Mesothelial cell of epicardium (in vitro differentiated cells): ENCODE results near the gene NHLRC3. TPM values are rescaled to one million over a fixed set of nuclear protein-coding genes. Genes with fewer than 3 reads are reported as not detected.

Source experiments
- DNase-seq, 2 experiments: peaks; one replicate each; pipeline ENCODE4 v3.0.0; 2021; ENCODE audit warnings: low spot score in 2 of 2; ENCODE audit not compliant: unreplicated experiment in 2 of 2
- H3K27ac Mint-ChIP-seq: 2 replicates; pipeline ENCODE4 v1.8.0; 2021; ENCODE audit warnings: mixed read lengths
- H3K27me3 Mint-ChIP-seq: 2 replicates; pipeline ENCODE4 v1.8.0; 2021; ENCODE audit warnings: low read depth, mixed read lengths
- H3K36me3 Mint-ChIP-seq: 2 replicates; pipeline ENCODE4 v1.8.0; 2021; ENCODE audit warnings: mixed read lengths
- H3K4me1 Mint-ChIP-seq: 2 replicates; pipeline ENCODE4 v1.8.0; 2021; ENCODE audit warnings: mixed read lengths
- H3K4me3 Mint-ChIP-seq: 2 replicates; pipeline ENCODE4 v1.8.0; 2021; ENCODE audit warnings: mild to moderate bottlenecking, moderate library complexity, mixed read lengths
- H3K9me3 Mint-ChIP-seq: 2 replicates; pipeline ENCODE4 v1.8.0; 2021; ENCODE audit warnings: mixed read lengths
- total RNA-seq: library from RNA; stranded (reverse); gene quantifications from 3 replicates; pipeline ENCODE4 v1.2.1, GENCODE V29; 2021
- TF ChIP-seq, protein P1 (sequence below): fragments of 200-600 bp; sonication (generic); IDR thresholded peaks from one replicate; pipeline ENCODE4 v1.5.0; 2021; ENCODE audit warnings: antibody characterized with exemption; ENCODE audit not compliant: unreplicated experiment

NHLRC3 gene
- total RNA-seq, 1 donor from 2014 or later, result 42.2 TPM

DNA sequence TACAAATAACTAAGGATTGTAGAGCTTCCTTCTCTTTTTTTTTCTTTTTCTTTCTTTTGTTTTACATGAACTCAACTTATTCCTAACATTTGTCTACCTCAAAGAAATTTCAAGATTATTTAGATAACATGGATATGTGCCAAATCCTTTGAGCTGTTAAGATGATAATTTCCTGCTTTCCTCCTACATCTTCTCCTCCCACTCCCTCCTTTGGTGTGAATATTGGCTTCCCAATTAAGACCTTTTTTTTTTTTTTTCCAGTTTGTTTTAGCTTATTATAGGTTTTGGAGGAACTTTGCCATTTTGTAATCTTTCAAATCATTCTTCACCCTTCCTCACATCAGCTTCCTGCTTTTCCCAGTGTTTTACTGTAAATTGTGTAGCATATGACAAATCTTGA is 10.6 kb downstream of the NHLRC3 start:
- Mint-ChIP-seq H3K27ac (peak overlapping the region; percentile 62), H3K4me3 (no peak overlapping the region), H3K27me3 (no peaks in the 10 kb centered on the region), H3K36me3 (peaks cover 7% of the 10 kb centered on the region), H3K9me3 (no peaks in the 10 kb centered on the region), H3K4me1 (peaks cover 22% of the 10 kb centered on the region)
- TF ChIP-seq, protein P1, sequence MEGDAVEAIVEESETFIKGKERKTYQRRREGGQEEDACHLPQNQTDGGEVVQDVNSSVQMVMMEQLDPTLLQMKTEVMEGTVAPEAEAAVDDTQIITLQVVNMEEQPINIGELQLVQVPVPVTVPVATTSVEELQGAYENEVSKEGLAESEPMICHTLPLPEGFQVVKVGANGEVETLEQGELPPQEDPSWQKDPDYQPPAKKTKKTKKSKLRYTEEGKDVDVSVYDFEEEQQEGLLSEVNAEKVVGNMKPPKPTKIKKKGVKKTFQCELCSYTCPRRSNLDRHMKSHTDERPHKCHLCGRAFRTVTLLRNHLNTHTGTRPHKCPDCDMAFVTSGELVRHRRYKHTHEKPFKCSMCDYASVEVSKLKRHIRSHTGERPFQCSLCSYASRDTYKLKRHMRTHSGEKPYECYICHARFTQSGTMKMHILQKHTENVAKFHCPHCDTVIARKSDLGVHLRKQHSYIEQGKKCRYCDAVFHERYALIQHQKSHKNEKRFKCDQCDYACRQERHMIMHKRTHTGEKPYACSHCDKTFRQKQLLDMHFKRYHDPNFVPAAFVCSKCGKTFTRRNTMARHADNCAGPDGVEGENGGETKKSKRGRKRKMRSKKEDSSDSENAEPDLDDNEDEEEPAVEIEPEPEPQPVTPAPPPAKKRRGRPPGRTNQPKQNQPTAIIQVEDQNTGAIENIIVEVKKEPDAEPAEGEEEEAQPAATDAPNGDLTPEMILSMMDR, result no peak
- DNase-seq, result no peak

DNA sequence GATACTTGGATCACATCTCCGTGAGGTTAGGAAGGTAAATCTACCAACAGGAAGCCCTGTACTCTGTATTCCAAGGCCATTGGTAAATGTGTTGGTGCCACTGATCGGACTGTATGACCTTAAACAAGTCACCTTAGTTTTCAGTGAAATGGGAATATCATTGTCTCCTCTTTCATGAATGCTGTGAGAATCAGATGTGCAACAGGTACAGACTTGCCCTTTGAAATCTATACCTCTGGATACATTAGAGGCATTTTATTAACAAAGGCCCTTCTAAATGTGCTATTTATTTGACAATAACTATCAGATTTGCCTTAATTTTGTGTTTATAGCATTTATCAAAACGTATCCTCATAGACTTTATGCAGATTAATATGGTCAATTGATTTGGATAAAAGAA is 11.0 kb downstream of the NHLRC3 start:
- no peak for DNase-seq
- Mint-ChIP-seq H3K4me3 (no peak overlapping the region), H3K36me3 (peaks cover 7% of the 10 kb centered on the region), H3K9me3 (no peaks in the 10 kb centered on the region), H3K27me3 (no peaks in the 10 kb centered on the region), H3K4me1 (peaks cover 22% of the 10 kb centered on the region), H3K27ac (no peak overlapping the region)
- TF ChIP-seq, protein P1, result no peak

DNA sequence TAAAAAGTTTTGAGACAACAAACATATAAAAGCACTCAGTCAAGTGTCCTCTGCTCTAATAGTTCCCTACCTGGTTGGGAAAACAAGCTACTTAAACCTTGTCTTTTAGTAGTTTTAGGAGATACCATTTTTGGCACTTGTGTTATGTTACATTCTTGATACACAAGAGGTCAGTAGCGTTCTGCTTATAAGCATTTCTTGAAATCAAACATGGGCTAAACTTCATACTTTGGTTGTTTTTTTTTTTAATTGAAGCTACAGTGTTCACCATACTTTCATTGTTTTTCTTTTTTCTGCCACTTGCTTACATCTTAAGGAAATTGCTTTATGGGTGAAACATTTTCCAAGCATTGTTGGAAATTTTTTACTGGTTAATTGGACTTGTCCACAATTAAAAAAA is 12.9 kb downstream of the NHLRC3 start:
- H3K27ac Mint-ChIP-seq, result no peak overlapping the region
- H3K9me3 Mint-ChIP-seq, result peaks cover 3% of the 10 kb centered on the region
- no peak overlapping the region for H3K4me3 Mint-ChIP-seq
- DNase-seq, result no peak
- H3K27me3 Mint-ChIP-seq, result no peaks in the 10 kb centered on the region
- H3K4me1 Mint-ChIP-seq, result peaks cover 22% of the 10 kb centered on the region
- TF ChIP-seq, protein P1, result no peak
- peaks cover 3% of the 10 kb centered on the region for H3K36me3 Mint-ChIP-seq

DNA sequence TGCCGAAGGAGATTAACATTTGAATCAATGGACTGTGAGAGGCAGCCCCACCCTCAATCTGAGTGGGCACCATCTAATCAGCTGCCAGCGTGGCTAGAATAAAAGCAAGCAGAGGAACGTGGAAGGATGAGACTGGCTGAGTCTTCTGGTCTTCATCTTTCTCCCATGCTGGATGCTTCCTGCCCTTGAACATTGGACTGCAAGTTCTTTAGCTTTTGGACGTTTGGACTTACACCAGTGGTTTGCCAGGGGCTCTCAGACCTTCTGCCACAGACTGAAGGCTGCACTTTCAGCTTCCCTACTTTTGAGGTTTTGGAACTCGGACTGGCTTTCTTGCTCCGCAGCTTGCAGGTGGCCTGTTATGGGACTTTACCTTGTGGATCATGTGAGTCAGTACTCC is 14.7 kb downstream of the NHLRC3 start:
- Mint-ChIP-seq H3K27ac (no peak overlapping the region), H3K4me1 (peaks cover 14% of the 10 kb centered on the region), H3K36me3 (peaks cover 12% of the 10 kb centered on the region), H3K9me3 (peaks cover 18% of the 10 kb centered on the region), H3K27me3 (no peaks in the 10 kb centered on the region), H3K4me3 (no peak overlapping the region)
- TF ChIP-seq, protein P1, result no peak
- DNase-seq, result no peak

DNA sequence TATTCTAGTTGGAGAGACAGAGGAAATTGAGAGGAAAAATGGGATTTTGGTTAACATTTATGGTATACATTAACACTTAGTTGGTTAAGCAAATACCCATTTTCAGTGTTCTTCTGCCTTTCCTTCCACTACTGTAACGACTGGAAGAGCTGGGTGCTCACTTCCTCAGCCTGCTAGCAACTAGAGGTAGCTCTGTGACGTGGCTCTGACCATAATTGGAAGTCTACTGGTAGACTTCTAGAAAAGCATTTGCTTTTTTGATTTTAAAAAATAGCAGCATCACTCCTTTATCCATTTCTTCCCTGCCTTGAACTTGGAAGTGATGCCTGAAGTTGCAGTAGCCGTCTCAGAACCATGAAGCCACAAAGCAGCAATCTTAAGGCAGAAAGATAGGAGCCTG is 15.9 kb downstream of the NHLRC3 start:
- peaks cover 23% of the 10 kb centered on the region for H3K9me3 Mint-ChIP-seq
- DNase-seq, result no peak
- peaks cover 4% of the 10 kb centered on the region for H3K4me1 Mint-ChIP-seq
- TF ChIP-seq, protein P1, result no peak
- H3K27ac Mint-ChIP-seq, result no peak overlapping the region
- H3K27me3 Mint-ChIP-seq, result no peaks in the 10 kb centered on the region
- no peak overlapping the region for H3K4me3 Mint-ChIP-seq
- peaks cover 12% of the 10 kb centered on the region for H3K36me3 Mint-ChIP-seq

DNA sequence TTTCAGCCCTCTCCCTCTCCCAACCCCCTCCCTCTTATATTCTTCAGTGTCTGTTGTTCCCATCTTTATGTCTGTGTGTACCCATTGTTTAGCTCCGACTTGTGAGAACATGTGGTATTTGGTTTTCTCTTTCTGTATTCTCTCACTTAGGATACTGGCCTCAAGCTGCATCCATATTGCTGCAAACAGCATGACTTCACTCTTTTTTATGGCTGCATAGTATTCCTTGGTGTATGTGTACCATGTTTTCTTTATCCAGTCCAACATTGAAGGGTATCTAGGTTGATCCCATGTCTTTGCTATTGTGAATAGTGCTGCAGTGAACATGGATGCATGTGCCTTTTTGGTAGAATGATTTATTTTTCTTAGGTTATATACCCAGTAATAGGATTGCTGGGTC is 17.8 kb downstream of the NHLRC3 start:
- H3K4me1 Mint-ChIP-seq, result no peaks in the 10 kb centered on the region
- H3K27me3 Mint-ChIP-seq, result no peaks in the 10 kb centered on the region
- DNase-seq, result no peak
- peaks cover 36% of the 10 kb centered on the region for H3K9me3 Mint-ChIP-seq
- no peak overlapping the region for H3K27ac Mint-ChIP-seq
- peaks cover 23% of the 10 kb centered on the region for H3K36me3 Mint-ChIP-seq
- TF ChIP-seq, protein P1, result no peak
- no peak overlapping the region for H3K4me3 Mint-ChIP-seq
